GM21528 (cell line): ENCODE results near the gene TNIP1.

Experiments used
- ATAC-seq: cut with Tn5 transposase; IDR thresholded peaks from one replicate; pipeline ENCODE4 v1.9.1; 2021; ENCODE audit warnings: mild to moderate bottlenecking, moderate library complexity; ENCODE audit not compliant: unreplicated experiment, low FRiP score

TNIP1 gene

GRCh38 chr5:151085517-151086041 lies 4.7 kb upstream of the TNIP1 start:
- no peak for ATAC-seq

- no peak for ATAC-seq
These were observed 3.5 kb upstream of the TNIP1 start for GRCh38 chr5:151084363-151084762.

- ATAC-seq: no peak
These were observed 2.3 kb upstream of the TNIP1 start for GRCh38 chr5:151083081-151083676.

- no peak for ATAC-seq
These were observed 1.6 kb upstream of the TNIP1 start for GRCh38 chr5:151082282-151082902.

GRCh38 chr5:151081431-151082281 lies 822 bp upstream of the TNIP1 start:
- ATAC-seq: no peak

DNA sequence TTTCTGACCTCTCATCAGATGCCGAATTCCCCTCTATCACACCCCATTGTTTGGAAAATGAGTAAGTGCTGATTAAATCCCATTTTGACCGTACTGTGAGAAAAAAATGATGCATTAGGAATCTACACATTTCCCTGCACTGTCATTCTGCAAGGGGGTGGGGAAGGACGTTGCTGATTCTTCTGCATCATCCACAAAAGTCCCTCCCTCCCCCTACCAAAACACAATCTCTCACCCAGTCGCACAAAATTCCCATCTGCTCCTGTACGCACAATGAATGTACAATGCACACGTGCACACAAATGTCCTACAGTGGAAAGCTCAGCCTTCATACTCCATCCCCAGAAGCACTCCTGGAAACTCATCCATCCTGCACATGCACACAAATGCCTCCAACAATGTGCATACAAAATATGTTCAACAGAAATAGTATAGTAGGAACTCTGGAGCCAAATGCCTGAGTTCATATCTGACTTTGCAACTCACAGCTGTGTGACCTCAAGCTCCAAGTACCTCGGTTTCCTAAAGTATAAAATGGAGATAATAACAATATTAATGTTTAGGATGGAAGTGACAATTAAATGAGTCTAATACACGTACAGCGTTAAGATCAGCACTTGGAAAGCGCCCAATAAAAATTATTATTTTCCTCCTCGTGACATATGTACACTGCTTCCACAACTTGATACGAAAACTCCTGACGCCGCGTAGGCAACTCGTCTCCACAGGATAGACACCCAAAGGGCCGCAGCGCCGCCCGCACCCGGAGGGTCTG lies 809 bp downstream of the TNIP1 start:
- no peak for ATAC-seq

DNA sequence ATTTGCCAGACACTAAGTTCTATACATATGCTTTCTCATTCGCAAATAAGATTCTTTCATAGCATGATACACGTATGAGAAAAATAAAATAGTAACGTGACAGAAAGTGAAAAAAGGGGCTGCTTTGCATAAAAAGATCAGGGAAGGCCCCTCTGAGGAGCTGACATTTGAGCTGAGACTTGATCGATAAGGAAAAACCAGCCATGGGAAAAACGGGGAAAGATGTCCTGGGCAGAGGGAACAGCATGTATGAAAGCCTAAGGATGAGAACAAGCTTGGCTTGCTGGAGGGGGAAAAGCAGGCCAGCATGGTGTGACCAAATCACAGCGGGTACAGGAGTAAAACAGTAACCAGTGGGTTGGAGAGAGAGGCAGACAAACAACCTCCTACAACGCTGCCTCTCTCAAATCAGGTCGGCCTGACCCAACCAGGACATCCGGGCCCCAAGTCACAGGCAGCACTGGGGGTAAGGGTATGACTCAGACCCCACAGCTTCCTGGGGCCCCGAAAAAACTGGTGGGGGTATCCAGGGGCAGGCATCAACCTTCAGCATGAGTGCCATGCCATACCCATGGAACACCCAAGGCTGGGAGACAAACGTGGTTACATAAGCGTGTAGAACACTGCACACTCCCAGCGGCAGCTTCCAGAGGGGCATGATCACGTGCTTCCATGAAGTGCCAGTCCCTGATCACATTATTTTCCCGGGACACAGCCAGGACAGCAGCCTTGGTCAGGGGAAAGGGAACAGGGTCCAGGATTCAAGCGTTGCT lies 2.2 kb downstream of the TNIP1 start:
- peak; percentile 61 for ATAC-seq

- ATAC-seq: no peak
These were observed 2.9 kb downstream of the TNIP1 start for GRCh38 chr5:151077967-151078366.

DNA sequence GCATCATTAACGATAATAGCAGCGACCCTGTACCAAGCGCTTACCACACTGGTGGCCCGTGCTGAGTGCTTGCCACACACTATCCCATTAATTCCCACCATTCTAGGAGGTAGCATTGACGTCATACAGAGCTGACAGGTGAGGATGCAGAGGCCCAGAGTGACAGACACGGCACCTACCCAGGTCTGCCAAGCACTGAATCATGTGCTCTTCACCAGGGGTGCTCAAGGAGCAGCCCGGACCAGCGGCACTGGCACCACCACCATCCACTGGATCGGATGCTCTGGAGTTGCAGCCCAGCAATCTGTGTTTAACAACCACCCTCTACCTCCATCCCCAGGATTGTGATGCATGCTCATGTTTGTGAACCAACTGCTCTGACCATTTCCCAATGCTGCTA lies 3.4 kb downstream of the TNIP1 start:
- ATAC-seq: no peak

DNA sequence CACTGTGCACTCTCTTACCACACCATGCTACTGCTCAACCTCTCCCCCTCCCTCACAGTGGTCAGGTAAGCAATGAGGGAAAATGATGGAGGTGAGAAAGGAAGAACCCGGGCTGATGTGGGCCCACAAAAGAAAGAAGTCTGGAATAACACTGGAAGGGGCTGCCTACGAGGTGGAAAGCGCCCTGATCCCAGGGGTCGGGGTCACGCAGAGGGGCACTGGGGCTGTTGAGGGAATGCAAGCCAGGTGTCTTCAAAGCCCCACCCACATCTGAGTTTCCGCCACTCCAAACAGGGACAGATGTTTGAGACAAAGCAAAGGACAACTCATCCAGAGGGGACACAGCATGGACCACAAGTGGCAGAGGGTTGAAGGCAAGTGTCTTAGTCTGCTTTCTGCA lies 4.2 kb downstream of the TNIP1 start:
- no peak for ATAC-seq

DNA sequence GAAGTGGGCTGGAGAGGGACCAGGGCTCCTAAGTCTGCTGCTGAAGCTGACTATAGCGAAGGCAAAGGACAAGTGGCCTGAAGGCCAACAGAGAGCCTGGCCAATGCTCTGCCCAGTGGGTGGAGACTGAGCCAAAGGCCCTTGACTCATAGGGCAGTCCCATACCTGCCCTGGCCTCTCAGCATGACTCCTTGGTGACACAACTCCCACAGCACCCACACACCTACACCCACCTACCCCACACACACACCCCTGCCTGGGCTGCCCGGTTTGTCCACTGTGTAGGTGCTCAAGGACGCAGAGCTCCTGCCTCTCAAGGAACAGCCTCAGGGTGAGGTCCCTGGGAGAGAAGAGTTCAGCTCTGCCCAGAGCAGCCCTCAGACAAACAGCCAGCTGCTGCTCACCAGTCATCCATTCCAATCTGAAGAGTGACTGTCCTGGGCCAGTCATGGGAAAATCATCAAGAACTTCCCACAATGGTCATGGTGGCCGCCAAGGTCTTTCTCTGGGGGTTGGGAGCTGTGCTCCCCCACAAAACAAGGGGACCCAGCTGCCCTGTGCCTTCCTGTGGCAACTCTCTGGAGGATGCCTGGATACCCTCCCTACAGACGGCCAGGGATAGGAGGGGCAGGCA lies 5.0 kb downstream of the TNIP1 start:
- no peak for ATAC-seq

DNA sequence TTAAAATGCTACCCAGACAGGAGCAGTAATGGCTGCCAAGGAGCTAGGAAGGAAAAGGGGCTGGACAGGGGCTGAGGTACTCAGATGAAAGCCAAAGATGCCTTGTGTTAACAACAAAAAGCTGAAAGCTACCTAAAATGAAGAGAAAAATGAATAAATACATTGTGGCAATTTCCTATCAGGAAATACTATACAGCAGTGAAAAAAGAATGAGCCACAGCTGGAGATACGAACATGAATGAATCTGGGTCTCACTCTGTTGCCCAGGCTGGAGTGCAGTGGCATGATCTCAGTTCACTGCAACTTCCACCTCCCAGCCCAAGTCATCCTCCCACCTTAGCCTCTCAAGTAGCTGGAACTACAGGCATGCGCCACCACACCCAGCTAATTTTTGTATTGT lies 6.3 kb downstream of the TNIP1 start:
- no peak for ATAC-seq

DNA sequence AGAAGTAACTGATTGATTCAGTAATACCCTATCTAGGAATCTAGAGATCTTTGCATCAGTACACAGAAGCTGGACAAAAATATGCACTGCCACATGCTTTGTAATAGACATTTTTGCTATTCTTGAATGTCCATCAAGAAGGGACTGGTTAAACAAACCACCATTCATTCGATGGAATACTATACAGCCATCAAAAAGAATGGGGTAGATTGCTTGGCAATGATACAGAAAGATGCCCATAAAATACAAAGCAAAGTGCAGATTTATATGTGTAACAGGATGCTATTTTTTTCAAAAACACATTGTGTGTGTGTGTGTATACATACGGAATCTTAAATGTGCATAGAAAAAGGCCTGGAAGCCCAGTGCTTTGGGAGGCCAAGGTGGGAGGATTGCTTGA lies 7.6 kb downstream of the TNIP1 start:
- ATAC-seq: no peak

- ATAC-seq: no peak
These were observed 8.2 kb downstream of the TNIP1 start for GRCh38 chr5:151072630-151073025.

- no peak for ATAC-seq
These were observed 8.8 kb downstream of the TNIP1 start for GRCh38 chr5:151071848-151072629.

DNA sequence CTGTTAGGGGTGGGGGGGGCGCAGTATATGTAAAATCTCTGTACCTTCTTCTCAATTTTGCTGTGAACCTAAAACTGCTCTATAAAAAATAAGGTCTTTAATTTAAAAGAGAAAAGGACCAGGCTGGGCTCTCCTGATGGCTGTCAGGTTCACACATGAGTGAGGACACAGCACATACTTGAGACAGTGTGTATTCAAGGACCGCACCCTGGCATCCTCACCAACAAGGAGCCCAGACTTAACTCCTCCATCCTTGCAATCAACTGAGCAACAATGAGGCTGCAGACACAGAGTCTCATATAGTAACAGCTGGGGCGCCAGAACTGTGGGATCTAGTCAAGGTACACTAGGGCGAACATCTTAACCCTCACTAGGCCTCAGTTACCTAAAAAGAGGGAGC lies 9.8 kb downstream of the TNIP1 start:
- ATAC-seq: no peak

DNA sequence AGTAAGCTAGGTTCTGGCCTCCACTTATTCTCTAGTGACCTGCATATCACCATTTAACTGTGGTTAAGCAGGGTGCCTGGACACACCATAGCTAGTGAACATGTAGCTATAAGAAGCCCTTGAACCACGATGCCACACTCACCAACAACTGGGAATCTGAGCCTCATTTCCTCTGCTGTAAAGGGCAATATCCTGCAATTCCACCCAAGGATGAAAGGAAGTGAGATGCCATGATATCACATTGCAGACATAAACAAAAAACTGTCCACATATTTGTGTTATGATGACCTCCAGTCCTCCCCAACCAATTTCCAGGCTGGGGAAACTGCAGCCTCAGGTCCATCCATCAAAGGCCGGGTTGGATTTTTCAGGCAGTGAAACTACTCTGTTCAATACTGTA lies 10.4 kb downstream of the TNIP1 start:
- ATAC-seq: no peak

GRCh38 chr5:151068433-151069197 lies 12.2 kb downstream of the TNIP1 start:
- ATAC-seq: peak; percentile 74
